ENCODE results near the gene SLC37A1.

SLC37A1 gene

GRCh38 chr21:42474043-42474831 lies 39.4 kb upstream of the SLC37A1 start:
- Histone ChIP-seq H3K27me3 (ENCODE audit: insufficient read depth, poor library complexity, severe bottlenecking) (no peaks in the 10 kb centered on the region), H3K4me3 (replicated peaks; ENCODE audit: insufficient read depth, low read length) (no peak overlapping the region), H3K27ac (replicated peaks) (no peak overlapping the region)
- no peak for DNase-seq (ENCODE audit: low read depth in 1 of 2, low spot score in 1 of 2)
- no peak for TF ChIP-seq GABPA (IDR thresholded peaks at IDR 0.05; ENCODE audit: low read depth)
- TF ChIP-seq CTCF (IDR thresholded peaks at IDR 0.05; ENCODE audit: insufficient read depth, low read length) = no peak
- no peak for TF ChIP-seq POLR2AphosphoS5 (IDR thresholded peaks at IDR 0.05; ENCODE audit: low read depth)
- TF ChIP-seq SPI1 (IDR thresholded peaks at IDR 0.05; ENCODE audit: borderline replicate concordance, low read depth) = no peak
- no peak for TF ChIP-seq REST (IDR thresholded peaks at IDR 0.05; ENCODE audit: insufficient replicate concordance, low read depth)

GRCh38 chr21:42475036-42475435 lies 38.6 kb upstream of the SLC37A1 start:
- H3K4me3 ChIP-seq (replicated peaks; ENCODE audit: insufficient read depth, low read length) = no peak overlapping the region
- H3K27ac ChIP-seq (replicated peaks) = no peak overlapping the region
- TF ChIP-seq SPI1 (IDR thresholded peaks at IDR 0.05; ENCODE audit: borderline replicate concordance, low read depth) (no peak), REST (IDR thresholded peaks at IDR 0.05; ENCODE audit: insufficient replicate concordance, low read depth) (no peak), GABPA (IDR thresholded peaks at IDR 0.05; ENCODE audit: low read depth) (no peak), CTCF (IDR thresholded peaks at IDR 0.05; ENCODE audit: insufficient read depth, low read length) (no peak), POLR2AphosphoS5 (IDR thresholded peaks at IDR 0.05; ENCODE audit: low read depth) (no peak)
- no peak for DNase-seq (ENCODE audit: low read depth in 1 of 2, low spot score in 1 of 2)
- no peaks in the 10 kb centered on the region for H3K27me3 ChIP-seq (ENCODE audit: insufficient read depth, poor library complexity, severe bottlenecking)

- TF ChIP-seq REST (IDR thresholded peaks at IDR 0.05; ENCODE audit: insufficient replicate concordance, low read depth) (no peak), GABPA (IDR thresholded peaks at IDR 0.05; ENCODE audit: low read depth) (no peak), SPI1 (IDR thresholded peaks at IDR 0.05; ENCODE audit: borderline replicate concordance, low read depth) (no peak), POLR2AphosphoS5 (IDR thresholded peaks at IDR 0.05; ENCODE audit: low read depth) (no peak), CTCF (IDR thresholded peaks at IDR 0.05; ENCODE audit: insufficient read depth, low read length) (no peak)
- H3K27me3 ChIP-seq (ENCODE audit: insufficient read depth, poor library complexity, severe bottlenecking) = no peaks in the 10 kb centered on the region
- no peak for DNase-seq (ENCODE audit: low read depth in 1 of 2, low spot score in 1 of 2)
- H3K4me3 ChIP-seq (replicated peaks; ENCODE audit: insufficient read depth, low read length) = no peak overlapping the region
- no peak overlapping the region for H3K27ac ChIP-seq (replicated peaks)
Observed at GRCh38 chr21:42475526-42476387, 37.9 kb upstream of the SLC37A1 start.
